SW480 (cell line): ENCODE data around the gene STIP1.

Source experiments
- DNase-seq: peaks from one replicate; pipeline ENCODE4 v3.0.0-alpha.2; 2016; ENCODE audit warnings: low spot score

STIP1 gene

DNA sequence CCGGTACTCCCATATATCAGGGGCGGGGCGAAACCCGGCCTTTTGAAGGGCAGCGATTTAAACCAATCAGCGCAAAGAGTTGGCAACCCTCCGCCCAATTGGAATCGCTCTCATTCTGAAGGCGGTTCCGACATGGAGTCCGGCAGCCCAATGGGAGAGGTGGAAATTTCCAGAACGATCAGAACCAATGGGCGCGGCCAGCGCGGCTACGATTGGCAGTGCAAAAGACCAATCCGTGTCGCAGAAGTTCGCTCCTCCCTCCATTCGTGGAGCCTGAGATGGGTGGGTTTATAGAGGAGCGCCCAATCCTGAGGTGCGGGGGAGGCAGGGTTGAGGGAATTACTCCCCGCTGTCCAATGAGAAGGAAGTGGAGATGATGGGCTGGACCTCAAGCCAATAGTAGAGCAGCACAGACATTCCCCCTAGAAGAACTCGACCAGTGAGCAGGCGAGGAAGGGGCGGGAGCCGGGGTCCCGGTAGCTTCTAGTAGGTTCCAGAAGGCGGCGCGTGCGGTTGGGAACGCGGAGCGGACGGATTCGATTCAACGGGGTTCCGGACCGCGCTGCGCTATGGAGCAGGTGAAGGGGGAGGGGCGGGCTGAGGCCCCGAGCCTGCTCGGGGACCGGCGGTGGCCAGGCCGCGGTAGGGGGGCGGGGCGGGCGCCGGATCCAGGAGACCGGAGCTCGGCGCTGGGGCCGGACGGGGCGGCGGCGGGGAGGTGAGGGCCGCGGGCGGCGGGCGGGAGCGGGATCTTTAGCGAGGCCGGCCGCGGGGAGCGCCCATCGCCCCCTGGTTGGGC is at the start of gene STIP1:
Gene STIP1, plus strand, starts transcription at position 479 of the 799 bp plus-strand sequence. Its CDS starts 91 bp downstream, at position 570.
- peak; percentile 100 for DNase-seq

DNA sequence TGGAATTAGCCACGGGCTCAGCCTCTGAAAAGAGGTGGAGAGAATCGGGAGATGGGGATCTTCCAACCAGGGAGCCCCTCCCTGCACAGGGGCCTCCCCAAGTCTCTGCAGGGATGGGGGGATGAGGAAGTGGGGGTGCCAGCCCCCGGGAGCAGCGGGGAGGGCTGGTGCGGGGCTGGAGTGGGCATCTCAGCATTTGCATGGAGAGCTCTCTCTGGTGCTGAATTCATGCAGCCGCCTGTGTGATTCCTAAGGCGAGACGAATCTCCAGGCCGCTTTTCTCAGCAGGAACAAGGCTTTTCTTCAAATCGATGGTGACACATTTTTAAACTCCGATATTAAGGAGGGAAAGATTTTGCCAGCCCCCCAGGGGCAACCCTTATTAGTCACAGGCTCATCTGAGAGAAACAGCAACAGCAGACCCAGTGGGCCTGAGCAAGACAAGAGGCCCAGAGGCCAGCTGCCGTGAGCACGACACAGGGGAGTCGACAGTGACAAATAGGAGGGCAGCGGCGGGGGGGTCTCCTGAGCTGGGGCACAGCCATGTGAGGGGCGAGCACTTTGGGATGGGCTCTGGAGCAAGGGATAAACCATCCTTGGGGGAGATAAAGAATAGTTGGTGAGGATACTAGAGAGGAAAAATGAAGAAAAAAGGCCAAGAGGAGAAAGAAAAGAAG is 49.1 kb upstream of the STIP1 start:
- no peak for DNase-seq

DNA sequence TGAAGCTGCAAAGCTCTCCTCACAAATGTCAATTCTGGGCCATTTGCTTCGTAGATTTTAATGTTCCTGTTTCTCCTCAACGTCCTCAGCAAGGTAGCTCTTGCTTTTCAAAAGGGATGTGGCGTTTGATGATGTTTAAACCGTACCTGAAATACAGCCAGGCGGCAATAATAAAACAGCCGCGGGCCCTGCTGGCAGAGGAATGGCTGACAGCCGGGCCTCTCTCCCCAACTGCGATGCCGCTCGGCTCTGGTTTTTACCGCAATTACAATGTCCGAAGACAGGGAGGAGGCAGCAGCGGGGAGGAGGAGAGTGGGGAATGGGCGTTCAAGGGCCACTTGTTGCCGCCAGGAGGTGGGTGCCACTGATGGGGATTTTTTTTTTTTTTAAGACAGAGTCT is 47.6 kb upstream of the STIP1 start:
- DNase-seq, result no peak

DNA sequence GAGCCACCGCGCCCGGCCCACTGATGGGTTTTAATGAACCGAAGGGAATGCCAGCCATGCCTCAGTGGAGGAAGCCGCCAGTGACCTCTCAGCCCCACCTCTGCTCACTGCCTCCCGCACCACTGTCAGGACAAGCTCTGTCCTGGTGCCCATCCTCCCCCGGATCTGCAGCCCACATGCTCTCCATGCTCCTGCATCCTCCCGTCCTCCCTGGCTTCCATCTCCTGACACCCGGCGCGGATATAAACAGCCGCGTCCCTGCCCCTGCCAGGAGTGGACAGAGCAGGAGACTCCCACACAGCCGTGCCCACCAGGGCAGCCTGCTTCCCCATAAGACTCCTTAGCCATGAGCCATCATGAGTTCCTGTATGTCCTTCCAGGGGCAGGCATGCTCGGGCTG is 46.9 kb upstream of the STIP1 start:
- no peak for DNase-seq

DNA sequence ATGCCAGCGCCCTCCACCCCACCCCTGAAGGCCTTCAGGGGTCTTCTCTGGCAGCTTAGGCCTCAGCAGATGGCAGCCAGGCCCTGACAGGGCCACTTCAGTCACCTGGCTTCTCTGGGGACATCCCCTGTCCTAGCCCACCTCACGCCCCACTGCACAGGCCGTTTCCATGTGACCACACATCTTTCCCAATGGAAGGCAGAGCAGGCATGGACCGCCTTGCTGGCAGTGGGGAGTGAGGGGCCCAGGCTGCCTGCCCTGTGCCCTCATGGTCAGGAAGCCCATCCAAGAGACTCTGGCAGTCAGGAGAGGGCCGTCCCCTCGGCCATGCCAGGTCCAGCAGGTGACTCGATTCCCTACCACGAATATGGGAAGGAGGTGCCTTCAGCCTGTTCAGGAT is 45.9 kb upstream of the STIP1 start:
- no peak for DNase-seq

DNA sequence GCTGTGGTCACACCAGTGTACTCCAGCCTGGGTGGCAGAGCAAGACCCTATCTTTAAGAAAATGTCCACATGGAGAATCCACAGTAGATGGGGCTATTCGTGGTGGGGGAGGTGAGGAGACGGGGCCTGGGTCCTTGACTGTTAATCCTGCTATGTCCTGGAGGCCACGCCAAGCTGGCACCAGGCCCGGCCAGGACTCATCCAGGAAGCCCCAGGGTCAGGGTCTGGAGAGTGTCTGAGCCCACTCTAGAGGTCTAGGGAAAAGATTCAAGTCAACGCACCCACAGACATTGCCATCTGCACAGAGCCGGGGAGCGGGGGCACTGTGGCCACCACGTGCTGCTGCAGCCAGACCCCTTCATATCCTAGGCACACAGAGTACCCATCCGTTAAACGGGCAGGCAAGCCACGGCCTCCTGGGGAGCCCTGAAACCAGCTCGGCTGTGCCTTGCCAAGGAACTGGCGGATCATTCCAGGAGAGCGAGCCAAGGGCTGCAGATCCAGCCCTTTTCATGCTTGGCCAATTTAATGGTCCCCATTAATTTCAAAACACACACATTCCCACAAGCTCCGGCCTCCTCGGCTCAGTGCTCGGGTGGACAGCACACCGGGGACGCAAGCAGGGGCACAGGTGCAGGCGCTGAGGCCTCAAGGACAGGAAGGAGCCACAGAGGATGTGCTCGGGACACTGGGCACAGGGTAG is 44.7 kb upstream of the STIP1 start:
- DNase-seq, result no peak

DNA sequence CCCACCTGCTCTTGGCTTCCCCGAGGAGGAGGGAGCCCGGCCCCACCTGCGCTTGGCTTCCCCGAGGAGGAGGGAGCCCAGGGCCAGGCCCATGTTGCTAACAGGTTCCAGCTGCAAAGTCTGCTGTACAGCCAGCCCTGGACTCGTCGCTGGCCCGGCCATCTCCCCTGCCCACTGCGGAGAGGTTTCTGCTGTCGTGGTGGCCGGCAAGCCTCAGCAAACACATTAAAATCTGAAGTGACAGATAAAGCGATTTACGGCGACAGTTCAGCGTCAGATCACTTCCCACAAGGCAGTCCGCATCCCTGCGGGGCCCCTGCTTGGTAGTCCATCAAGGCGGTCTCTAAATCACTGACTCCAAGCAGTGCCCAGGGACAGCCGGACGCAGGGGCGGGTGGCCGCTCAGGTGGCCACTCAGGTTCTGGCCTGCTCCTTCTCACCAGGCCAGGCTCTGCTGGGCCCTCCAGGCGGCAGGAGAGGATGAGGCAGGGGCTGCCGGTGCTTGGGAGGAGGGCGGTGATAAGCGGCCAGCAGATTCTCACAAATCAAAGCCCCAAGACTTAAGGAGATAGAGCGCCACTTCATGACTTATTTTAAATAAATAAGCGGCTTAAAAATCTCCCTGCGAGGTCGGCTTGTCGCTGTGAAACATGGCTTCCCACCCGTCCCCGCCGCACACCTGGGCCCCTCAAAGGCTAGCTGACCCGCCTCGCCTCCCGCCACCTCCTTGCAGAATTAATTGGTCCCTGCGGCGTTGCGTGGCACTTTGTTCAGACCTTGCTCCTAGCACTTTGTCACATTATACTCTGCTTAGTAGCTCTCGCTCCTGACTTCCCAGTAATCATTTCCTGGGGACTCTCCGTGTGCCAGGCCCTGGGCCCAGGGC is 41.1 kb upstream of the STIP1 start:
- DNase-seq, result no peak

DNA sequence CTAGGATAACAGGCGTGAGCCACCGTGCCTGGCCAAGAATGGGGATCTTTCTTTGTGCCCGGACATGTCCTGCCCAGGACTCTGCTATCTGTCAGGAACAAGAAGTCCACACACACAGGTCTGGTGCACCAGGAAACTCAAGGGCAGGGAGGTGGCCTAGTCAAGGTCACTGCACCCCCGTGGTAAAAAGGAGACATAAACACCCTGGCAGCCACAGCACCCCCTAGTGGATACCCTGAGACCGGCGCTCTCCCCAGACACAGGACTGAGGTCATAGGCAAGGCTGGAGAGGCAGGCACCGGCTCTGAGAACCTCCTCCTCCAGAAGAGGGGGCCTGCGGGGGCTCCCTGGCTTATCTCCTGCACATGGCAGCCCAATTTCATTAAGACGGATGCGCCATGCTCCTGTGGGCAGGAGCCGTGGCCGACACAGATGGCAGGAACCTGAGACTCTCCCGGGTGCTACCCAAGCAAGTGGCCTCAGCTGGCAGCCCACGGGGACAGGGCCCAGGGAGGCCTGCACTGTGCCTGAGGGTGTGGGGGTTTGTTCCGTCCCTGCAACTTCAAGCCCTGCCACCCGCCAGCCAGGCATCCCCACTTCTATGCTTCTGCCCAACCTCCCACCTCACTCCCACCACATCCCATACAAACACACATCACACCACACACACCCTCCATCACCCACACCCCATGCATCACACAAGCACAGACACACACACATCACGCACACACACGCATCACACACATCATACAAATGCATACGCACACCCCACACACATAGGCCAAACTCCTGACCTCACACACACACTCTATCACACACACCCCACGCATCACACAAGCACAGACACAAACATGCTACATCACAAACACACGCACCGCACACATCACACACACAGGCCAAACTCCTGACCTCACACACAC is 39.7 kb upstream of the STIP1 start:
- DNase-seq, result peak; percentile 35

DNA sequence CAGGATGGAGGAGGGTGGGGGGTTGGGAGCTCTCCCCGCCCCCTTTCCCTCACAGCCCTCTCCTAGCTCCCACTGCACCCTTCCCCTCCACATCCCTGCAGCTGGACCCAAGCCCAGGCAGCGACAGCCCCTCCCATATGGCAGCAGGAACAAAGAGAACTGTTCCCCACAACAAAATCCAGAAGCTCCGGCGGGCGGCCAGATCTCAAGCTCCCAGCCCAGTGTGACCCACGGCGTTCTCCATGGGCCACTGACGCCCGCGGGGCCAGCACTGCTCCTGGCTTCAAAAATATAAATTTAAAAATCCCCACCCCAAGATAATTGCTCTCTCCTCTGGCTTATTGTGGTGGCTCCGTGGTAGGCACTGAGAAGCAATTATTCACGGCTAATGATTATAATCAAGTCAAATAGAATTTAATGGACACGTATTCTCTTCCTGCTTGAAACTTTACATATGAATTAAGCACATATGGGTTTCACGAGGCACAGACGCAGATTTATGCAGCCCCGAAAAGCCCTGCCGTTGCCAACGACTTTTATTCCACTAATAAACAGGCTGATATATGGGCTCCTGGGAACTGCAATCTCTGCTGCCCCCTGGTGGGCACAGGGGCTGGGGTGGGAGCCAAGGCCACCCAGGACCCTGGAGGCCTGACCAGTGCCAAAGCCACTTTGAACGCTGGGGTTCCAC is 37.6 kb upstream of the STIP1 start:
- peak; percentile 43 for DNase-seq

DNA sequence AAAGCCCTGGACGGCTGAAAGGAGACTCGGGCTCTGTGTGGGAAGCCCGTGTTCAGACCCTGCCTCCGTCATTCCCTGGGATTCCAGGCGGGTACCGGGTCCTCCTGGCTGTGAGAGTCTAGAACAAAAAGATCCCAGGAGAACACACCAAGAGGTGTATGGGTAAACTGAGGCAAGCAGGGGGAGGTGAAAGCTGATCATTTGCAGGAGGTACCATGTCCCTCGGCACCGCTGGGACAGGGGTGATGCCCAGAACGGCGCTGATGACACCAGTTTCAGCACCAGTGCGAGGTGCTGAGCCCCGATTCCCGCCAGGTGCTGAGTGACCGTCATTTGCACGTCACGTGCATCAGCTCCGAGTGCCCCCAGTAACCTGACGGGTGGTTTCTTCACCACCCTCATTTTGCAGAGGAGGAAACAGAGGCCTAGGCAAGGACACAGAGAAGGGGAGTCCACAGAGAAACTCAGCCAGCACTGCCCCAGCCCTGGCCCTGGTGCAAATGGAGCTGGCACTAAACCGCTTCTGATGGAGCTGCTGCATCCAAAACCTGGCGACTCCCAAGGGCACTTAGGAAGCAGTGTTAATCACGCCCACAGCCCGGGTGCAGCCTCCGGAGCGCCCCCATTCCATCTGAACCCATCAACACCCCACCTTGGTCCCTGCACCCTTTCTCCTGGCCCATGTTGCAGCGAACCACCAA is 36.9 kb upstream of the STIP1 start:
- no peak for DNase-seq

DNA sequence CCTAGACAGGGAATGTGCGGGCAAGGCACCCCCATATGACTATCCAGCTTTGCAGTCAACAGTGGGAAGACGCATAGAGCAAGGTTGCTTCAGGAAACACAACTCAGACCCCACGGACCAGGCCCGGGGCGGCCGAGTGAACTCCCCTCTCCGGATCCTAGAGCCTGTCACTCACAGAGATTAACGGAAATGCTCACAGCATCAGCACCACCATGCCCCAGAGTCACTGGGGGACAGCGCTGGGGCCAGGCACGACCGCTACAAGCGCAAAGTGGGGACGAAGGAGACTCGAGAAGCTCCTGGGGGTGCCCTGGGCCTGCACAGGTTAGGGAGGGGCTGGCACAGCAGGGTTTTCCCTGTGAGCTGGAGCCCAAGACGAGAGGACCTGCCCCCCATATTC is 35.9 kb upstream of the STIP1 start:
- no peak for DNase-seq

DNA sequence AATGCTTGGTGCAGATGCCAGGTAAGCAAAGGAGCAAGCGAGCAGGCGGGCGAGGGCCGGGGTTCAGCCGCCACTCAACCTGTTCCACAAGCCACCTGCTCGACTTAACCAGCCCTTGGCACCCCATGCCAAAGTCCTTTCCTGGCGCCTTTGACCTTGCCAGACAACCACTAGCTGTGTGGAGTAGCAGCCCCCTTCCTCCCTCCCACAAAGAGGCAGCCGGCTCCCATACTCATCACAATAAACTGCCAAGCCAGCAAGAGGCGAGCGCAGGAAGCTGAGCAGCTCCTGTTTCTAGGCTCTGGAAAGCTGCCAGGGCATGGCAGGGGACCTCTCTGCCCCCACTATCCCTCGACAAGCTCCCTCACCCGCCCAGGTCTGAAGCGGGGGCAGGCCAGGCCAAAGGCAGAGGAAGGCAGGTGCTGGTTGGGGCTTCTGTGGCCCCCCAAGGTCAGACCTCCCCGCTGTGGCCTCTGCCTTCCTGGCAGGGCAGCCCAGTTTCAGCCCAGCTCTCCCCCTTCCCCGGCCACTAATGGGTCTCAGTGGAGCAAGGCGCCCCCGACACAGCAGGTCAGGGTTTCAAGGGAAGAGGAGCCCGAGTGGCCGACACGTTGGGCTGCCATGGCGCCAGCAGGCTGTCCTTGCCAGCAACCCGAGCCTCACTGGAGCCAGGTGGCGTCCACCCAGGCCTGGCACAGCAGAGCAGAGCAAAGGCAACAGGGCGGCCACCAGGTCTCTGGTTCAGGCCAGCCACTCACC is 35.3 kb upstream of the STIP1 start:
- DNase-seq, result no peak

DNA sequence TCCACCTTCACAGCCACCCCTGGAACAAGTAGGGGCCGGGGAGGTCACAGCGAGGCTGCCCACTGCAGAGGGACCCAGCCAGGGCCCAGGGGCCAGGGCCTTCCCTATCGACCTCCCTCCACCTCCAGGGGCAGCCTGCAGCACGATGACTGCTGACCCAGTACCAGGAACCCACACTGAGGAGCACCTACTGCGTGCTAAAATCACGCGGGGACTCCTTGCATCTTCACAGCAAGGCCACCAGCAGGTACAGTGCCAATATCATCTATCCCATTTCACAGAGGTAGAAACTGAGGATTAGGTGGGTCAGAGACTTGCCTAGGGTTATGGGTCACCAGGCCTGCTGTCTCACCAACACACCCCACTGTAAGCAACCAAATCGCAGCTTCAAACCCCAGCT is 34.6 kb upstream of the STIP1 start:
- DNase-seq, result no peak

DNA sequence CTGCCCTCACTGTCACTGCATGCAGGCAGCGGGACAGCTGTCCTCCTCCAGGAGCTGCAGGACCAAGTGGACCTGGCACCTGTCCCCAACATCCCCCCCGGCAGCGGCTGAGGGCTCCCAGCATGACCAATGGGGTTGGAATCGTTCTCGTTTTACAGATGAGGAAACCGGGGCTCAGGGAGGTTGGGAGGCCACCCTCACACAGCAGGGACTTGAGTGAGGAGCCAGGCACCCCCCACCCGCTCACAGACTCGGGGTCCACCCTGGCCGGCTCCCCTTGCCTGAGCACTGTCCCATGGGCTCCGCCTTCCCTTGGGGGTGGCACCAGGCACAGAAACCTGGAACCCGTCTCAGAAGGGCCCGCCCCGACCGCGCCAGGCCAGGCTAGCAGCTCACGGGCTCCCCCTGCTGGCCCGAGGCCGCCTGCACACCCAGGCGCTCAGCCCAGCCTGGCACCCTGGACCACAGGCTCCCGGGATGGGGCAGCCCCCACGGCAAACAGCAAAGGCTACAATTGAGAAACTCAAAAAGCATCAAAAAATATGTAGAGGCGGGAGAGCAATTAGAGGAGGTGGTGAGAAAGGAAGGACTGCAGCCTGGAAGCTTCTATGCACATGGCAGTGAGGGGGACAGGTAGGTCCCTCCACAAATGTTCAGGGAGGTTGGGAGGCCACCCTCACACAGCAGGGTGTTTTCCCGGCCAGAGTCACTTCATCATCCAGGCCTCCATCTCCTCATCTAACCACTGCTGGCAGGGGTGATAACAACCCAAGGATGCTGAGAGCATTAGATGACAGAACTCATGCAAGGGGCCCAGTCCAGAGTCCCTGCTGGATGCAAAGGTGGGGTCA is 32.9 kb upstream of the STIP1 start:
- DNase-seq, result peak; percentile 27

DNA sequence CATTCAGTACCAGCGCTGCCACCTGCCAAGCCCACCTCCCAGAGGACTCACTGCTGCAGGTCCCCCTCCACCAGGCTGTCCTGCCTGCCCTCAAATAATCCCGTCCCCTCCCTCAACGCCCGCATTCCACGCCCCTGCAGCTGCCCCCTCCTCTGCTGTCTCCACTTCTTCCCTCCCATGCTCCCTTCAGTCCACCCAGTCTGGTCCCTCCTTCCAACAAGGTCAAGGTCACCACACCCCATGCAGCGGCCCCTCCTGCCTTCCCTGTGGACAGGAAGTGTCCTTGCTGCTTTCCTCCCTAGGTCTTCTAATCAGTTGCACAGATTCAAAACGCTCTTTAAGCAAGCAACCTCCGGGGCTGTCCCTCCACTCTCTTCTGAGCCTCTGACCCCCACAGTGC is 32.2 kb upstream of the STIP1 start:
- peak; percentile 37 for DNase-seq

DNA sequence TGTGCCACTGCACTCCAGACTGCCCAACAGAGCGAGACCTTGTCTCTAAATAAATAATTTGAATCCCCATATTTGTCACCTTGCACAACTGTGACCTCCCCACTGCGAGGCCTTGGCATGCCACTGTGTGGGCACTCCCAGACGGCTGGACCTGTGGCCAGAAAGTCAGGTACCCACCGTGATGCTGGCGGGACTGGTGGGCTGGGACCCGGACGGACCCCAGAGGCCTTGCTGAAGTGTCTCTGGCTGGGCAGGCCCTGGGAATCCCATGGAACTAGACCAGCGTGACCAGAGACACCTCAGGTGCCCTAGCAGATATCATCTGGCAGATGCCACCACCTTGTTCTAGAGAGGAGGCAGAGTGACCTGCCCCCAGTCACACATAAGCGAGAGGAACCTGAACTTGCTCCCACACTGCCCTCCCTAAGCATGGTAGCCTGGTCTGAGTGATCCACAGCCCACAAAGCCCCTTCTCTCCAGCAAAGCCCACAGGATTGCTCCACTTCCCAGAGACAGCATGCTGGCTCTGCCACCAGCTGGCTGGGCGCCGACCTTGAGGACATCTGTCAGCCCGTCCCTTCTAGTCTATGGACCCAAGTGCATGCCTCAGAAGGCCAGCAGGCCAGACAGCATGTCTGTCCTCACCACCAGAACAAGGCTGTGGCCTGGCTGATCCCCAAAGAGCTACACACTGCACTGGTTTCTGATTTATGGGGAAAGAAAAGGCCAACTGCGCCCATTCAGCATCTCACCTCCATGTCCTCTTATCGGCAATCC is 29.5 kb upstream of the STIP1 start:
- no peak for DNase-seq
